Vagina (tissue), 2 donors: ENCODE results near the gene MORN3. TPM values are rescaled to one million over a fixed set of nuclear protein-coding genes. Genes with fewer than 3 reads are reported as not detected.
"Not testable (repeated sequence)": the region's sequence is repeated elsewhere in the genome, so short reads cannot be mapped to it uniquely, and the experiment has no call there.

Source experiments
- DNase-seq, 2 donors: peaks; one replicate each; pipeline ENCODE4 v3.0.0-alpha.2; 2017; ENCODE audit errors: extremely low spot score in 2 of 2
- H3K27ac ChIP-seq: fragments of 200-600 bp; sonication (generic); one replicate; pipeline ENCODE4 v1.5.1; 2019
- H3K27me3 ChIP-seq: fragments of 200-600 bp; sonication (generic); one replicate; pipeline ENCODE4 v1.5.1; 2019
- H3K36me3 ChIP-seq, 2 donors: fragments of 200-600 bp; sonication (generic); one replicate each; pipeline ENCODE4 v1.5.1; 2017 to 2019
- H3K4me1 ChIP-seq: fragments of 200-600 bp; sonication (generic); one replicate; pipeline ENCODE4 v1.5.1; 2019
- H3K4me3 ChIP-seq, 2 donors: fragments of 200-600 bp; sonication (generic); 1 replicate in 1 of 2; 2 replicates in 1 of 2; pipeline ENCODE4 v1.5.1; 2016 to 2019
- H3K9me3 ChIP-seq: fragments of 200-600 bp; sonication (generic); one replicate; pipeline ENCODE4 v1.5.1; 2019
- POLR2A ChIP-seq, 2 donors: fragments of 450-650 bp; IDR thresholded peaks; one replicate each; pipeline ENCODE4 v1.6.1; 2017; ENCODE audit warnings: antibody characterized with exemption in 2 of 2, mild to moderate bottlenecking in 2 of 2, moderate library complexity in 2 of 2
- POLR2AphosphoS5 ChIP-seq, 2 donors: sonication (generic); formaldehyde crosslinking; IDR thresholded peaks; one replicate each; pipeline ENCODE4 v1.9.0; 2017; ENCODE audit warnings: antibody characterized with exemption in 2 of 2, mild to moderate bottlenecking in 2 of 2, low read depth in 1 of 2; ENCODE audit not compliant: insufficient read depth in 1 of 2
- intact Hi-C: fragments of 100-400 bp; cut with DNase I; formaldehyde crosslinking; loops from one replicate; pipeline ENCODE4 v1.15.1; 2023
- total RNA-seq: library from RNA; depleted of rRNA; stranded (reverse); fragments of >200 nt; gene quantifications from one replicate; pipeline ENCODE4 v1.2.3, GENCODE V29; 2016
- TF ChIP-seq, protein P1 (sequence below), 3 experiments: fragments of 450-650 bp in 2 of 3; fragments of 200-600 bp in 1 of 3; sonication (generic) in 1 of 3; IDR thresholded peaks; one replicate each; pipeline ENCODE4 v1.5.1; 2017 to 2019; ENCODE audit warnings: antibody characterized with exemption in 3 of 3, mild to moderate bottlenecking in 2 of 3, moderate library complexity in 2 of 3

MORN3 gene
- total RNA-seq, 1 donor from 2014 or later: not detected

- peaks cover 9% of the 10 kb centered on the region for H3K4me1 ChIP-seq
- no peaks in the 10 kb centered on the region for H3K36me3 ChIP-seq
- no peak overlapping the region for H3K27ac ChIP-seq
- H3K27me3 ChIP-seq: no peaks in the 10 kb centered on the region
- DNase-seq: no peak
- no peaks in the 10 kb centered on the region for H3K9me3 ChIP-seq
- intact Hi-C loops: no loop called here
- no peak overlapping the region for H3K4me3 ChIP-seq
- TF ChIP-seq, protein P1, sequence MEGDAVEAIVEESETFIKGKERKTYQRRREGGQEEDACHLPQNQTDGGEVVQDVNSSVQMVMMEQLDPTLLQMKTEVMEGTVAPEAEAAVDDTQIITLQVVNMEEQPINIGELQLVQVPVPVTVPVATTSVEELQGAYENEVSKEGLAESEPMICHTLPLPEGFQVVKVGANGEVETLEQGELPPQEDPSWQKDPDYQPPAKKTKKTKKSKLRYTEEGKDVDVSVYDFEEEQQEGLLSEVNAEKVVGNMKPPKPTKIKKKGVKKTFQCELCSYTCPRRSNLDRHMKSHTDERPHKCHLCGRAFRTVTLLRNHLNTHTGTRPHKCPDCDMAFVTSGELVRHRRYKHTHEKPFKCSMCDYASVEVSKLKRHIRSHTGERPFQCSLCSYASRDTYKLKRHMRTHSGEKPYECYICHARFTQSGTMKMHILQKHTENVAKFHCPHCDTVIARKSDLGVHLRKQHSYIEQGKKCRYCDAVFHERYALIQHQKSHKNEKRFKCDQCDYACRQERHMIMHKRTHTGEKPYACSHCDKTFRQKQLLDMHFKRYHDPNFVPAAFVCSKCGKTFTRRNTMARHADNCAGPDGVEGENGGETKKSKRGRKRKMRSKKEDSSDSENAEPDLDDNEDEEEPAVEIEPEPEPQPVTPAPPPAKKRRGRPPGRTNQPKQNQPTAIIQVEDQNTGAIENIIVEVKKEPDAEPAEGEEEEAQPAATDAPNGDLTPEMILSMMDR (IDR thresholded peaks at IDR 0.05): no peak
- TF ChIP-seq POLR2A (IDR thresholded peaks at IDR 0.05) (no peak), POLR2AphosphoS5 (IDR thresholded peaks at IDR 0.05; ENCODE audit: insufficient read depth in 1 of 2, low read depth in 1 of 2) (no peak)
These were observed 20.0 kb upstream of the MORN3 start for GRCh38 chr12:121689430-121689829.

- TF ChIP-seq, protein P1 (IDR thresholded peaks at IDR 0.05): no peak
- TF ChIP-seq POLR2A (IDR thresholded peaks at IDR 0.05) (no peak), POLR2AphosphoS5 (IDR thresholded peaks at IDR 0.05; ENCODE audit: insufficient read depth in 1 of 2, low read depth in 1 of 2) (no peak)
- intact Hi-C loops: no loop called here
- Histone ChIP-seq H3K27ac (no peak overlapping the region), H3K9me3 (no peaks in the 10 kb centered on the region), H3K4me3 (no peak overlapping the region), H3K4me1 (peaks cover 9% of the 10 kb centered on the region), H3K27me3 (no peaks in the 10 kb centered on the region), H3K36me3 (no peaks in the 10 kb centered on the region)
- no peak for DNase-seq
These were observed 19.5 kb upstream of the MORN3 start for GRCh38 chr12:121688966-121689365.

DNA sequence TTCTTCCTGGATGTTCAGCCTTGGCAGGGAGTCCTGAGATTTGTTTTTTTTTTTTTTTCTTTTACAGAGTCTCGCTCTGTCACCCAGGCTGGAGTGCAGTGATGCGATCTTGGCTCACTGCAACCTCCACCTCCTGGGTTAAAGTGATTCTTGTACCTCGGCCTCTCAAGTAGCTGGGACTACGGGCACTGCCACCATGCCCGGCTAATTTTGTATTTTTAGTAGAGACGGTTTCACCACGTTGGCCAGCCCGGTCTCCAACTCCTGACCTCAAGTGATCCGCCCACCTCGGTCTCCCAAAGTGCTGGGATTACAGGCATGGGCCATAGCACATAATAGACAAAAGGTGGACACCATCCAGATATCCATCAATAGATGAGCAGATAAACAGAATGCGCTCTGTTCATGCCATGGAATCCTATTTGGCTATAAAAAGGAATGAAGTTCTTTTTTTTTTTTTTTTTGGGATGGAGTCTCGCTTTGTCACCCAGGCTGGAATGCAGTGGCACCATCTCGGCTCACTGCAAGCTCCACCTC, 10.3 kb upstream of the MORN3 start:
- H3K36me3 ChIP-seq, H3K27me3 ChIP-seq, H3K4me1 ChIP-seq, H3K4me3 ChIP-seq, H3K27ac ChIP-seq, H3K9me3 ChIP-seq, DNase-seq: not testable (repeated sequence)
- intact Hi-C loops: loop anchor here (5.0 kb wide), 2 partner anchors 127 to 177 kb away; no protein-coding TSS in a partner anchor

- TF ChIP-seq POLR2A (IDR thresholded peaks at IDR 0.05) (no peak), POLR2AphosphoS5 (IDR thresholded peaks at IDR 0.05; ENCODE audit: insufficient read depth in 1 of 2, low read depth in 1 of 2) (no peak)
- TF ChIP-seq, protein P1 (IDR thresholded peaks at IDR 0.05): no peak
- intact Hi-C loops: no loop called here
- DNase-seq: no peak
- Histone ChIP-seq H3K36me3 (no peaks in the 10 kb centered on the region), H3K4me3 (no peak overlapping the region), H3K4me1 (no peaks in the 10 kb centered on the region), H3K27me3 (no peaks in the 10 kb centered on the region), H3K27ac (no peak overlapping the region), H3K9me3 (no peaks in the 10 kb centered on the region)
These were observed 9.4 kb upstream of the MORN3 start for GRCh38 chr12:121678716-121679300.

DNA sequence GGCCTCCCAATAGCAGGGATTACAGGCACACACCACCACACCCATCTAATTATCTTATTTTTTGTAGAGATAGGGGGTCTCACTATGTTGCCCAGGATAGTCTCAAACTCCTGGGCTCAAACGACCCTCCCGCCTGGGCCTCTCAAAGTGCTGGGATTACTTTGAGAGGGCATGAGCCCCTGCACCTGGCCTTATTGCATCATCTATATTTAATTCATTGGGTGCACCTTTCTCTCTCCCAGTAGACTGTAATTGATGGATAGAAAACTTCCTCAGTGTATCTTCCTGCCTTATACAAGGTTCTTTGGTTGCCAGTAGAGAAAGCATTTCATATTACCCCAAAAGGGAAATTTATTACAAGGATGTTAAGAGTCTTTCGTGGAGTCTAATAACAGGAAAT, 8.9 kb upstream of the MORN3 start:
- peaks cover under 1% of the 10 kb centered on the region for H3K4me1 ChIP-seq
- H3K27me3 ChIP-seq: no peaks in the 10 kb centered on the region
- TF ChIP-seq, protein P1 (IDR thresholded peaks at IDR 0.05): no peak
- TF ChIP-seq POLR2AphosphoS5 (IDR thresholded peaks at IDR 0.05; ENCODE audit: insufficient read depth in 1 of 2, low read depth in 1 of 2) (no peak), POLR2A (IDR thresholded peaks at IDR 0.05) (no peak)
- DNase-seq: no peak
- H3K4me3 ChIP-seq: no peak overlapping the region
- no peaks in the 10 kb centered on the region for H3K9me3 ChIP-seq
- no peak overlapping the region for H3K27ac ChIP-seq
- intact Hi-C loops: no loop called here
- H3K36me3 ChIP-seq: no peaks in the 10 kb centered on the region
